Measurements from ENCODE around the gene IGSF9B. TPM values are rescaled to one million over a fixed set of nuclear protein-coding genes. Genes with fewer than 3 reads are reported as not detected.

The IGSF9B gene
- total RNA-seq, 1 experiment from 2014 or later, result 2.2 TPM

DNA sequence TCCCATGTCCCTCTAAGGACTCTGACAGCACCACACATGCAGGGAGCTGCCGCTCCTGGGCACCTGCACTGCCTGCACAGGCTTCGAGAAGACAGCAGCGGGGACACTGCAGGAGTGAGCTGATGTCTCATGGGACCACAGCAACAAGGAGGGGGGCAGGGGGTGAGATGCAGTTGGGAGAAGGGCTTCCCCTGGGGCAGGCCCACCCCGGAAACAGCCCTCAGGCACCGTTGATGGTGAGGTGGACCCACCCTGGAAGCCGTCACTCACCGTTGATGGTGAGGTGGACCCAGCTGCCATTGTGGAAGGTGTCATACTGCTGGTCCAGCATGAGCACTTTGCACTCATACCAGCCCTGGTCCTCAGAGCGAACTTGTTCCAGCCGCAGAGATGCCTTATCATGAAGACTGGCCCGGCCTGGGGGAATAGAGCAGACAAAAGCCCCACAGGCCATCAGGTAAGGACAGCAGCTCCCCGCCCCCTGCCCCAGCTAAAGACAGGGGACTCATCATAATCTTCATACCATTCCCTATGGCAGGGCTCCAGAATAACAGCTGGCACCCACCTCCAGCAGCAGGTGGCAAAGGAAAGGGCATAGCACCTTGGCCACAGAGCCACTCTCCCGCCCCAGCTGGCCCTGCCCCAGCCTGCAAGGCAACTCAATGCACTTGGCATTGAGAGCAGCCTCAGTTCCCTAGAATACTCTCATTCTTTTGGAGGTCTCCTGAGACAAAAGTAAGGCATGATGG, 12.6 kb downstream of the IGSF9B start:
- Histone ChIP-seq H3K4me3 (ENCODE audit: low read depth in 2 of 2, low read length in 2 of 2) (no peak overlapping the region), H3K27ac (ENCODE audit: low read length) (no peak overlapping the region), H3K36me3 (ENCODE audit: control insufficient read depth, insufficient read depth, low read length) (no peaks in the 10 kb centered on the region), H3K4me1 (ENCODE audit: control insufficient read depth, insufficient read depth, low read length) (peaks cover 3% of the 10 kb centered on the region; the same call in 1 of the 2 replicates), H3K9me3 (ENCODE audit: control insufficient read depth, insufficient read depth, low read depth, low read length) (no peaks in the 10 kb centered on the region), H3K27me3 (ENCODE audit: control insufficient read depth, insufficient read depth, low read length) (no peaks in the 10 kb centered on the region)
- no peak for ATAC-seq
- DNase-seq (ENCODE audit: low read depth, low spot score), result no peak
- in situ Hi-C loops (cut with HindIII; ENCODE audit: low pct_unique_long_range_greater_than_20kb, low sequenced_read_pairs), result no loop called here
- intact Hi-C loops (cut with micrococcal nuclease; ENCODE audit: unreplicated experiment), result no loop called here
- CTCF ChIA-PET, result no interaction called here
- TF ChIP-seq POLR2AphosphoS5 (IDR thresholded peaks at IDR 0.05; ENCODE audit: low read depth, low read length), result no peak
- TF ChIP-seq TCF7L2 (IDR thresholded peaks at IDR 0.05; ENCODE audit: low read depth, low read length), result no peak
- TF ChIP-seq, protein P1, sequence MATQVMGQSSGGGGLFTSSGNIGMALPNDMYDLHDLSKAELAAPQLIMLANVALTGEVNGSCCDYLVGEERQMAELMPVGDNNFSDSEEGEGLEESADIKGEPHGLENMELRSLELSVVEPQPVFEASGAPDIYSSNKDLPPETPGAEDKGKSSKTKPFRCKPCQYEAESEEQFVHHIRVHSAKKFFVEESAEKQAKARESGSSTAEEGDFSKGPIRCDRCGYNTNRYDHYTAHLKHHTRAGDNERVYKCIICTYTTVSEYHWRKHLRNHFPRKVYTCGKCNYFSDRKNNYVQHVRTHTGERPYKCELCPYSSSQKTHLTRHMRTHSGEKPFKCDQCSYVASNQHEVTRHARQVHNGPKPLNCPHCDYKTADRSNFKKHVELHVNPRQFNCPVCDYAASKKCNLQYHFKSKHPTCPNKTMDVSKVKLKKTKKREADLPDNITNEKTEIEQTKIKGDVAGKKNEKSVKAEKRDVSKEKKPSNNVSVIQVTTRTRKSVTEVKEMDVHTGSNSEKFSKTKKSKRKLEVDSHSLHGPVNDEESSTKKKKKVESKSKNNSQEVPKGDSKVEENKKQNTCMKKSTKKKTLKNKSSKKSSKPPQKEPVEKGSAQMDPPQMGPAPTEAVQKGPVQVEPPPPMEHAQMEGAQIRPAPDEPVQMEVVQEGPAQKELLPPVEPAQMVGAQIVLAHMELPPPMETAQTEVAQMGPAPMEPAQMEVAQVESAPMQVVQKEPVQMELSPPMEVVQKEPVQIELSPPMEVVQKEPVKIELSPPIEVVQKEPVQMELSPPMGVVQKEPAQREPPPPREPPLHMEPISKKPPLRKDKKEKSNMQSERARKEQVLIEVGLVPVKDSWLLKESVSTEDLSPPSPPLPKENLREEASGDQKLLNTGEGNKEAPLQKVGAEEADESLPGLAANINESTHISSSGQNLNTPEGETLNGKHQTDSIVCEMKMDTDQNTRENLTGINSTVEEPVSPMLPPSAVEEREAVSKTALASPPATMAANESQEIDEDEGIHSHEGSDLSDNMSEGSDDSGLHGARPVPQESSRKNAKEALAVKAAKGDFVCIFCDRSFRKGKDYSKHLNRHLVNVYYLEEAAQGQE (IDR thresholded peaks at IDR 0.05; ENCODE audit: insufficient read depth in 1 of 2, low read depth in 2 of 2, low read length in 1 of 2), result no peak
- no peak for TF ChIP-seq SIN3A (IDR thresholded peaks at IDR 0.05; ENCODE audit: borderline replicate concordance, insufficient read depth, low read depth, low read length)
- no TSS peak for BruUV-seq (replicated peaks)
- POLR2A ChIA-PET, result interaction anchor here (0.6 kb wide), 1 partner anchor 79 kb away, joined by 5 read pairs; no protein-coding TSS in a partner anchor

DNA sequence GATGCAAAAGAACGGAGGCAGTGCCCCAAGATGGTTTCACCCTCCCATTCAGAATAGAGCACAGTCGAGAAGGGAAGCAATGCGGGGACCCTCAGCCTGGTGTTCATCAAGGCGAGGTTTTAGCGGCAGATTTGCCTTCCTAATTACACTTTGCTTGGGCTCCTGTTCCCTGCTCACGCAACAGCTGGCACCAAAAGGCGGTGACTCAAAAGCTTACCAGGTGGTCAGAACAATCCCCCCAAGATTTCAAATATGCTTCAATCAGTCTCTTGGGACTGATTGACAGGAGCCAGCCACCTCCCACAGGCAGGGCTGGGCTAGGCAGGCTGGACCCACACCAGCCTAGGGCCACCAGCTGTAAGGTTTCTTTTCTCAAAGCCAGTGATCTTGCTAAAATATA, 14.2 kb downstream of the IGSF9B start:
- POLR2A ChIA-PET, result no interaction called here
- in situ Hi-C loops (cut with HindIII; ENCODE audit: low pct_unique_long_range_greater_than_20kb, low sequenced_read_pairs), result no loop called here
- Histone ChIP-seq H3K9me3 (ENCODE audit: control insufficient read depth, insufficient read depth, low read depth, low read length) (no peaks in the 10 kb centered on the region), H3K36me3 (ENCODE audit: control insufficient read depth, insufficient read depth, low read length) (no peaks in the 10 kb centered on the region), H3K27me3 (ENCODE audit: control insufficient read depth, insufficient read depth, low read length) (no peaks in the 10 kb centered on the region), H3K27ac (ENCODE audit: low read length) (no peak overlapping the region), H3K4me3 (ENCODE audit: low read depth in 2 of 2, low read length in 2 of 2) (no peak overlapping the region), H3K4me1 (ENCODE audit: control insufficient read depth, insufficient read depth, low read length) (peaks cover 3% of the 10 kb centered on the region; the same call in 1 of the 2 replicates)
- intact Hi-C loops (cut with micrococcal nuclease; ENCODE audit: unreplicated experiment), result no loop called here
- DNase-seq (ENCODE audit: low read depth, low spot score) (no peak), ATAC-seq (no peak)
- no TSS peak for BruUV-seq (replicated peaks)
- CTCF ChIA-PET, result no interaction called here
- TF ChIP-seq, protein P1 (IDR thresholded peaks at IDR 0.05; ENCODE audit: insufficient read depth in 1 of 2, low read depth in 2 of 2, low read length in 1 of 2), result no peak
- no peak for TF ChIP-seq TCF7L2 (IDR thresholded peaks at IDR 0.05; ENCODE audit: low read depth, low read length)
- no peak for TF ChIP-seq SIN3A (IDR thresholded peaks at IDR 0.05; ENCODE audit: borderline replicate concordance, insufficient read depth, low read depth, low read length)
- TF ChIP-seq POLR2AphosphoS5 (IDR thresholded peaks at IDR 0.05; ENCODE audit: low read depth, low read length), result no peak
- TF ChIP-seq, protein P2, sequence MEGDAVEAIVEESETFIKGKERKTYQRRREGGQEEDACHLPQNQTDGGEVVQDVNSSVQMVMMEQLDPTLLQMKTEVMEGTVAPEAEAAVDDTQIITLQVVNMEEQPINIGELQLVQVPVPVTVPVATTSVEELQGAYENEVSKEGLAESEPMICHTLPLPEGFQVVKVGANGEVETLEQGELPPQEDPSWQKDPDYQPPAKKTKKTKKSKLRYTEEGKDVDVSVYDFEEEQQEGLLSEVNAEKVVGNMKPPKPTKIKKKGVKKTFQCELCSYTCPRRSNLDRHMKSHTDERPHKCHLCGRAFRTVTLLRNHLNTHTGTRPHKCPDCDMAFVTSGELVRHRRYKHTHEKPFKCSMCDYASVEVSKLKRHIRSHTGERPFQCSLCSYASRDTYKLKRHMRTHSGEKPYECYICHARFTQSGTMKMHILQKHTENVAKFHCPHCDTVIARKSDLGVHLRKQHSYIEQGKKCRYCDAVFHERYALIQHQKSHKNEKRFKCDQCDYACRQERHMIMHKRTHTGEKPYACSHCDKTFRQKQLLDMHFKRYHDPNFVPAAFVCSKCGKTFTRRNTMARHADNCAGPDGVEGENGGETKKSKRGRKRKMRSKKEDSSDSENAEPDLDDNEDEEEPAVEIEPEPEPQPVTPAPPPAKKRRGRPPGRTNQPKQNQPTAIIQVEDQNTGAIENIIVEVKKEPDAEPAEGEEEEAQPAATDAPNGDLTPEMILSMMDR (IDR thresholded peaks at IDR 0.05), result no peak

Measured in Panc1 (cell line).